HG03565 (cell line): ENCODE data around the gene DSCAML1.

ENCODE experiments used
- ATAC-seq: cut with Tn5 transposase; IDR thresholded peaks from one replicate; pipeline ENCODE4 v1.9.1; 2021; ENCODE audit warnings: mild to moderate bottlenecking, moderate library complexity; ENCODE audit not compliant: unreplicated experiment

DSCAML1 gene

DNA sequence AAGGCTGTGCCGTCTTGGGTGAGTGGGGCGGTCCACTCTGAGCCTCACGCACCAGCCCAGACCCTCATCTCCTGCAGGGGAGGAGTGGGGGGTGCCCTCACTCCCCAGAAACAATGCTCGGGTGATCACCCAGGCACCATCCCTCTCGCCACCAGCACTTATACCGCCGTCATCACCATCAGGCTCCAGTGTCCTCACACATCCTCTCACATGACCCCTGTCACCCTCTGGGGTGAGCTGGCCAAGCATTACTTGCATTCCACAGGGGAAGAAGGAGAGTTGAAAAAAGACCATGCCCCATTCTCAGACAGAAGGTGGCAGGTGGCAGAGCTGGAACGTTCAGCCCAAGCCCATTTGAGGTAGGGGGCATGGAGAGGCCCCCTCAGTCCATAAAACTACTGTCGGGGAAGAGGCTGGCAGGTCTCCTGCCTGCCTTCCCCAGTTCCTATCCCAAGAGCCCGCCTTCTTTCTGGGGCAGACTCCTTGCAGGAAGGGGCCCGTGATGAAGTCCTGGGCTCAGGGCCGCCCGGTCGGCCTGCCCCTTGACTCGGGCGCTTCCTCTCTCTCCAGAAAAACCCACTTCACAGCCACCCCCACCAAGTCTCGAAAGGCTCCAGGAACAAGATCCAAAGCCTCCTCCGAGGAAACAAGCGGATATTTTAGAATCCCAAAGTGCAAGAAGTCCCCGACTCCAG lies 153.3 kb downstream of the DSCAML1 start:
- ATAC-seq: no peak

GRCh38 chr11:117642835-117643234 lies 154.2 kb downstream of the DSCAML1 start:
- ATAC-seq: no peak

- no peak for ATAC-seq
Measured at GRCh38 chr11:117642396-117642795, 154.6 kb downstream of the DSCAML1 start.

DNA sequence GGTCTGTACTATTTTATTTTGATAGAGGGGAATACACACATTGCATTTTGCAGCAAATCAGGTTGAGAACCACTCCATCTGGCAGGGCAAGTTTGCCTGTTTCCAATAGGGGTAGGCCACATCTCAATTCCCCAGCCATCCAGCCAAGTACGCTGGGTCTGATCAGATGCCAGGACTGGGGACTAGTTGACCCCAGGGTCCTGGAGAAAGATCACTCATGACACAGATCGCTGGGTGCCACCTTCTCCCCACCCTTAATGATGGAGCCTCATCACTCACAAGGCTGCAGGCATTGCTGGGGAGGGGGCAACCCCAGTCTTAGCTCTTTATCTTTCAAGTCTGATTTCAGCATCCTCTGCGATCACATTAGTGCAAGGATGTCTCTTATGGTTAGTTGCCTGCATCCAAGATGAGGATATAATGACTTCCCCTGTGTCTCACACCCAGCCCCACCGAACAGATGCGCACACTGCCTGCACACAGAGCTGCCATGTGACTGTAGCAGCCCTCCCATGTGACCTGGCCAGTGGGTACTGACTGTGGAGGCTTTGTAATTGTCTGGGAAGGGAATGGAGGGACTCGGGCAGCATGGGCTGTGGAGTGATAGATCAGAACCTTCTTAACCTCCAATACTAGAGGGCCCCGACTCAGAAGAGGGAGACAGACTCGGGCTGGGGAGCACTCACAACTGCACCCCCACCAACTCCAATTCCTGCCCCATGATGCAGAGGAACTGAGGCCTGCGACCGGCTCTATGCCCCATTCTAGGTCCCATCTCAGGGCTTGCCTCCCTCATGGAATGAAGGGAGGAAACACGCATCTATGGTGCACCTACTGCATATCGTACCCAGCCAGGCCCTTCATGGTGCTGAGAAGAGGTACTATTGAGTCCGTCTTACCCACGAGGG lies 155.8 kb downstream of the DSCAML1 start:
- no peak for ATAC-seq

DNA sequence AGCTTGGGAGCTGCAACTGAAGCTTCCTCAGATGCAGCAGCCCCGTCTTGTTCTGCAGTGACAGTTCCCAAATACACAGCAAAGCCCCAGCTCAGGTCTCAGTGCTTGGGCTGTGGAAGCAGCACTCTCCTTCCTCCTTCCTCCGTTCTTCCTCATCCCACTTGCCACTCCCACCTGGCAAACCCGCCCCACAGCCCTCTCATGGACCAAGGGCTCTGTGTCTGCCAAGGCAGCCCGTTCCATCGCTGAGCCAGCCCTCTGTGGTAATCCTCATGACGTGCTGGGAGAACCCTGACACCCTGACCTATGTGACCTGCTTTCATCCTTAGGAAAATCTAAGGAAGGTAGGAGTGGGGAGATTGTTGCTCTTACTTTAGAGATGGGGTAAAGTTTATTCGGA lies 157.0 kb downstream of the DSCAML1 start:
- no peak for ATAC-seq

DNA sequence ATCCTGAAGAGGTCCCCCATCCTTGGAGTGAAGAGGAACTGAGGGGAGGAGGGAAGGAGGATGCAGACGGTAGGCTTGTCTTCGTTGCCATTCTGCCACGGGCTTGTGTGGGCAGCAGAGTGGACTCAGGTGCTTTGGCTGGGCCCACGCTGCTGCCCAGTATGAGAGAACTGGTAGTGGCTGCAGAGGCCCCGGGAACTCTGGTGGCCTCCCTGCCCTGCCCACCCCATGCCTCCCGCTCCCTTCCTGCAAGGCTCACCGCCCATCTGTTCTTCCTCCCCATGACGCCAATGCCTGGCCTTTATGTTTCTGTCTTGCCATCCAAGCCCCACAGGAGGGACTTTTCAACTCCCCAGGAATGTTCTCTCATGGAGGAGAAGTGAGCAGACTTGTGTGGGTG lies 157.4 kb downstream of the DSCAML1 start:
- no peak for ATAC-seq

- ATAC-seq: no peak
Measured at GRCh38 chr11:117638911-117639543, 158.0 kb downstream of the DSCAML1 start.

DNA sequence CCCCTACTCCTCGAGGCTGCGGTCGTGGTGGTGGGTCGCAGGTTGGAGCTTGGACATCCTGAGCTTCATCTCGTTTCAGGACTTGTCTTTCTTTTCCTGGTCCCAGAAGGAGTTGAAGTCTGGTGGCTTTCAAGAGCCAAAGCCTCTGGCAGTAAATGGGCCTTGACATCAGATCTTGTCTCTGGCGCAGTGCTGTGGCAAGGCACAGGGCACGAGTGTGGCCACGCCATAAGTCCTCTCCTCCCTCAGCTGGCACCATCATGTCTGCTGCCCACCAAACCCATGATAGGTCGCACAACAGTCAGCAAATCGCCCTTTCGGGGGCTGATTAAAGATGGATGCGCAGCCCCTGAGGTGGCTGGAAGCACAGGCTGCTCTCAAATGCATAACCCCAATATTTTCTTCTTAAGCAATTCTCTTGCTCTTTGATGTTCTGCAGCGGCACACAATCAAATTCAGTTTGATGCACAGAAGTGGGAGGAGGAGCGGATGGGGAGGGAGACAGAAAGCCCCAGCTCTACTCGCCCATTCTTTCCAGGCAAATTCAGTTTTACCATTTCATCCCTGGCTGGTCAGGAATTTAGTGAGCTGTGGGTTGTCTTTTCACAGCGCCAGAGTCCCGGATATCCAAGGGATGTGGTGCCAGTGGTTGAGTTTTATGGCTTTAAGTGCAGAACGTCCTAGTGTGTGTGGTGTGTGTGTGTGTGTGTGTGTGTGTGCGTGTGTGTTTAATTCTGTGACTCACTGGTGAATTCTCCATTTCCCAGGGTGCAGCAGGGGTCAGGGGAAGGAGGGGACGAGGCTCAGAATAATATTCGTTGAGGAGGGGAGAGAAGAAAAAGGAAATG lies 162.0 kb downstream of the DSCAML1 start:
- no peak for ATAC-seq

- ATAC-seq: no peak
Measured at GRCh38 chr11:117633976-117634755, 162.8 kb downstream of the DSCAML1 start.

DNA sequence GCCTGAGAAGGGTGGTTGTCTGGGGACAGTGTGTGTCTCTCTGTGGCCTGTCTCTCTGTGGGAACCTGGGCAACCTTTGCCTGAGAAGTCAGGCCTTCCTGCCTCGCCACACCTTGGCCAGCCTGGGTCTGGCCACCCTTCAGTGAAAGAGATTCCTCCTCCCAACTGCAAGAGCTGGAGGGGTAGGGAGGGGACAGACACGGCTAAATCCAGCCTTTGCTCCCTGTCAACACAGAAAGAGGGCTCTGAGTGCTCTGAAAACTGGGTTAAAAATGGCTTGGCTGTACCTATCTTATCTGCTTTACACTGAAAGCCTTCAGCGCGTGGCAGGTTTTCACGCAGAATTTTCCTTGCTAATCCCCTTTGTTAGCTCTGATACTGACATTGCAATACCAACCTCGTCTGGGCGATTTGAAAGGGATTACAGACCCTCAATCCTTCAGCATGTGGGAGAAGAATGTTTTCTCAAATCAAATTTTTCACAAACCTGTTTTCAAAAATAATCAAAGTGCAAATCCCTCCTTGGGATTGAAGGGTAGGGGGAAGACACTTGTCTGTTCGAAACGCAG lies 163.7 kb downstream of the DSCAML1 start:
- no peak for ATAC-seq

DNA sequence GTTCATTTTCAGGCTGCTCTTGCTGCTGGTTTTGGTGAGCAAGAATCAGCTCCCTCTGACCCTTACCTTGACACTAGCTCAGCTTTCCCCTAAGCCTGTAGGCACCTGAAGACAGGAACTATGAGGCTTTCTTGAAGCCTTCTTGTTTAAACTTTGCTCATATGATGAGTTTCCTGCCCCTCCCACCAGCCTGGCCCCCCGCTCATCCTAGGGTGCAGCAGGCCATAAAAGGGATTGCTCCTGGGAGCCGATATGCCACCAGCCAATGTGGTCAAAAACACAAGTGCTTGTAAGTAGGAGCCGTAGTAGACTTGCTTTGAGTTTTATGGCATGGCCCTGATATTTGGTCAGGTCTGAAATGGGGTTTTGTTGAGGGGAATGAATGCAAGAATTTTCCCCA lies 164.7 kb downstream of the DSCAML1 start:
- ATAC-seq: no peak

- ATAC-seq: no peak
Measured at GRCh38 chr11:117631336-117632140, 165.5 kb downstream of the DSCAML1 start.

DNA sequence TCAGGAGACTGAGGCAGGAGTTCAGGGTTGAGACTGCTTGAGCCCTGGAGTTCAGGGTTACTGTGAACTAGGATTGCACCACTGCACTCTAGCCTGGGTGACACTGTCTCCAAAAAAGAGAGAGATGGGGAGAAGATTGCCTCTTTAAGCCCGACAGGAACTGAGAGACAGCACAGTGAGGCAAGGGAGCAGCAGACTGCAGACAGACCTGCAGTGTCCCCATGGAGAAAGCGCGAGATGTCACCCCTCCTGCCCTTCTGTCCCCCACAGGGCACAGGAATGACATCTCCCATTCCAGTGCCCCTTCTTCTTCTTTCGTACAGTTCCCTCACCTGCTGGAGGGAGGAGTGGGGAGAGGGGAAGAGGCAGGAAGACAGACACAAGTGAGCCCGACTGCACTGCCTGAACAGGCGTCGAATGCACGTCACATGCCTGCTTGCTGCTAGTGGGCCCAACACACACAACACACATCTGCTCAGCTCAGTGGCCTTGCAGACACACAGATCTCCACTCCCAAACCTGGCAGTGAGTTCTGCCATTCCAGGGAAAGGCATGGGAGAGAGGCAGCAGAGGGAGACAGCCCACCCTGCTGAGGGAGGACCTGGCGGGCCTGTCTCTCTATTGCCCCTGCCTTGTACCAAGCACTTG lies 167.0 kb downstream of the DSCAML1 start:
- no peak for ATAC-seq

GRCh38 chr11:117629146-117629545 lies 167.9 kb downstream of the DSCAML1 start:
- no peak for ATAC-seq

GRCh38 chr11:117627259-117627658 lies 169.8 kb downstream of the DSCAML1 start:
- ATAC-seq: no peak

GRCh38 chr11:117626576-117626975 lies 170.4 kb downstream of the DSCAML1 start:
- ATAC-seq: no peak

GRCh38 chr11:117625237-117625636 lies 171.8 kb downstream of the DSCAML1 start:
- ATAC-seq: no peak

DNA sequence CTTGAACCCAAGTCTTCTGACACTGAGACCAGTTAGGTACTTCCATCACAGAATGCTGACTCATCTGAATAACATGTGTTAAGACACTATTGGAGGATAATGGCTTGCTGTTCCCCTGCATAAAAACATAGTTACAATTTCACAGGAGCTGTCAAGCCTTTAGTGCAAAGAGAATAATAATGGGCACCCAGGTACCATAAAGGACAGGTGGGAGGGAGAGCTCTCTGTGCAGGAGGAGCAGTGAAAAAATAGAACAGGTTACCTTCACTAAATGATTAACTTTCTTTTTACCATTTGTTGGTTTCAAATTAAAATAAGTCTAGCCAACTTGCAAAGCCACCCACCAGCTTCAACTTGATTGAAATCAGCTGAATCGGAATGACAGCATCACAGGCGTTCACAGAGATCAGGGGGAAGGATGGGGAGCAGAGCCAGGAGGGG lies 173.2 kb downstream of the DSCAML1 start:
- no peak for ATAC-seq
